Endodermal cell (in vitro differentiated cells): ENCODE data around the gene SLC24A1. TPM values are rescaled to one million over a fixed set of nuclear protein-coding genes. Genes with fewer than 3 reads are reported as not detected.
A peak's percentile ranks its signal among the peaks of the same experiment; 100 is the strongest.

Experiments used
- DNase-seq: peaks from one replicate; pipeline ENCODE4 v3.0.0-alpha.2; 2017
- H3K27ac ChIP-seq: 2 replicates; pipeline ENCODE4 v1.5.1; 2013; ENCODE audit warnings: mild to moderate bottlenecking, low read depth, low read length, moderate library complexity
- H3K27me3 ChIP-seq: 2 replicates; pipeline ENCODE4 v1.6.1; 2013; ENCODE audit warnings: mild to moderate bottlenecking, low read length, moderate library complexity; ENCODE audit not compliant: insufficient read depth, control insufficient read depth, poor library complexity, severe bottlenecking
- H3K36me3 ChIP-seq: 2 replicates; pipeline ENCODE4 v1.7.0; 2013; ENCODE audit warnings: mild to moderate bottlenecking, low read length, moderate library complexity; ENCODE audit not compliant: control insufficient read depth, insufficient read depth
- H3K4me1 ChIP-seq: one replicate; pipeline ENCODE4 v1.7.0; 2013; ENCODE audit warnings: low read length; ENCODE audit not compliant: control insufficient read depth, insufficient read depth
- H3K4me3 ChIP-seq: 2 replicates; pipeline ENCODE4 v1.5.1; 2013; ENCODE audit warnings: mild to moderate bottlenecking, low read length, moderate library complexity
- H3K9ac ChIP-seq: 2 replicates; pipeline ENCODE4 v1.6.1; 2013; ENCODE audit warnings: mild to moderate bottlenecking, low read length, moderate library complexity; ENCODE audit not compliant: poor library complexity, severe bottlenecking; ENCODE audit errors: extremely low read depth
- H3K9me3 ChIP-seq: 2 replicates; pipeline ENCODE4 v1.6.1; 2013; ENCODE audit warnings: mild to moderate bottlenecking, low read length, moderate library complexity; ENCODE audit not compliant: control insufficient read depth
- H3K27ac Mint-ChIP-seq: 2 replicates; pipeline ENCODE4 v1.8.0; 2020; ENCODE audit warnings: mixed read lengths
- H3K27me3 Mint-ChIP-seq: 2 replicates; pipeline ENCODE4 v1.8.0; 2021; ENCODE audit warnings: mild to moderate bottlenecking, mixed read lengths; ENCODE audit not compliant: insufficient read depth
- H3K36me3 Mint-ChIP-seq: 2 replicates; pipeline ENCODE4 v1.8.0; 2020; ENCODE audit warnings: low read depth, mixed read lengths
- H3K4me1 Mint-ChIP-seq: 2 replicates; pipeline ENCODE4 v1.8.0; 2020; ENCODE audit warnings: mixed read lengths
- H3K4me3 Mint-ChIP-seq: 2 replicates; pipeline ENCODE4 v1.8.0; 2020; ENCODE audit warnings: mild to moderate bottlenecking, moderate library complexity, mixed read lengths
- H3K9me3 Mint-ChIP-seq: 2 replicates; pipeline ENCODE4 v1.8.0; 2020; ENCODE audit warnings: mild to moderate bottlenecking, mixed read lengths
- CTCF ChIP-seq: fragments of 200-600 bp; sonication (generic); conservative IDR thresholded peaks from 2 replicates; pipeline ENCODE4 v1.5.0; 2021; ENCODE audit warnings: antibody characterized with exemption, mild to moderate bottlenecking
- WGBS, 2 experiments: methylation state at CpG; one replicate each; pipeline versions ENCODE4 v1.1.5 to v1.1.7; 2013; ENCODE audit warnings: missing lambda C conversion rate in 2 of 2, mixed read lengths in 1 of 2; ENCODE audit not compliant: insufficient coverage in 1 of 2, insufficient read length in 1 of 2; 5-methylcytosine and 5-hydroxymethylcytosine counted together
- total RNA-seq, 2 donors: library from RNA; stranded (reverse); fragmentation: NEBNext Ultra II Directional in 1 of 2; extraction: Animal tissue kit (Norgen Biotek cat#: 25700) in 1 of 2; gene quantifications; 2 replicates in 1 of 2; 3 replicates in 1 of 2; pipeline ENCODE4 v1.2.1, GENCODE V29; 2021

SLC24A1 gene
- total RNA-seq, 2 donors from 2014 or later = 12.0 to 14.2 TPM

- Histone ChIP-seq H3K36me3 (no peaks in the 10 kb centered on the region), H3K27ac (no peak overlapping the region), H3K27me3 (no peaks in the 10 kb centered on the region), H3K4me1 (peaks cover 18% of the 10 kb centered on the region), H3K9me3 (no peaks in the 10 kb centered on the region), H3K4me3 (no peak overlapping the region), H3K9ac (no peak overlapping the region)
- Mint-ChIP-seq H3K9me3 (no peaks in the 10 kb centered on the region), H3K4me1 (peaks cover 32% of the 10 kb centered on the region), H3K27ac (no peak overlapping the region), H3K36me3 (peaks cover 7% of the 10 kb centered on the region), H3K27me3 (no peaks in the 10 kb centered on the region), H3K4me3 (no peak overlapping the region)
- no peak for TF ChIP-seq CTCF
- no peak for DNase-seq
- 93 to 95% methylated on average over 10 to 12 of the region's 12 CpGs for WGBS, 2 experiments
These were observed 28.7 kb downstream of the SLC24A1 start for GRCh38 chr15:65650312-65651041.

- H3K27ac Mint-ChIP-seq = no peak overlapping the region
- H3K36me3 Mint-ChIP-seq = peaks cover 7% of the 10 kb centered on the region
- Histone ChIP-seq H3K9ac (no peak overlapping the region), H3K4me3 (no peak overlapping the region), H3K27me3 (no peaks in the 10 kb centered on the region), H3K4me1 (peaks cover 18% of the 10 kb centered on the region), H3K9me3 (no peaks in the 10 kb centered on the region), H3K27ac (no peak overlapping the region), H3K36me3 (no peaks in the 10 kb centered on the region)
- no peak for DNase-seq
- TF ChIP-seq CTCF = no peak
- peaks cover 32% of the 10 kb centered on the region for H3K4me1 Mint-ChIP-seq
- no peaks in the 10 kb centered on the region for H3K27me3 Mint-ChIP-seq
- no peaks in the 10 kb centered on the region for H3K9me3 Mint-ChIP-seq
- whole genome bisulfite sequencing, 2 experiments = 96% methylated on average over 1 of the region's 1 CpG; no CpG with 5 or more reads in 1 of the 2 experiments
- H3K4me3 Mint-ChIP-seq = no peak overlapping the region
These were observed 29.2 kb downstream of the SLC24A1 start for GRCh38 chr15:65651042-65651322.

GRCh38 chr15:65651831-65652749 is 30.4 kb downstream of the SLC24A1 start:
- peak overlapping the region; percentile 4 for H3K4me3 Mint-ChIP-seq
- Histone ChIP-seq H3K9ac (no peak overlapping the region), H3K4me3 (no peak overlapping the region), H3K4me1 (peaks cover 18% of the 10 kb centered on the region), H3K27me3 (no peaks in the 10 kb centered on the region), H3K36me3 (no peaks in the 10 kb centered on the region), H3K9me3 (no peaks in the 10 kb centered on the region), H3K27ac (no peak overlapping the region)
- H3K36me3 Mint-ChIP-seq = peaks cover 7% of the 10 kb centered on the region
- no peak for TF ChIP-seq CTCF
- no peaks in the 10 kb centered on the region for H3K9me3 Mint-ChIP-seq
- 79 to 81% methylated on average over 4 to 11 of the region's 11 CpGs for WGBS, 2 experiments
- peak; percentile 78 for DNase-seq
- H3K4me1 Mint-ChIP-seq = peaks cover 32% of the 10 kb centered on the region
- H3K27ac Mint-ChIP-seq = peak overlapping the region; percentile 86
- no peaks in the 10 kb centered on the region for H3K27me3 Mint-ChIP-seq
